DMS79 treated with DMSO at 0.1 percent for 48 hours (cell line): Measurements from ENCODE around the gene DYRK4.
"Not testable (repeated sequence)": the region's sequence is repeated elsewhere in the genome, so short reads cannot be mapped to it uniquely, and the experiment has no call there.

ENCODE experiments used
- DNase-seq: peaks from one replicate; lab custom pipeline; 2025; lab: John Stamatoyannopoulos, UW

Gene DYRK4

GRCh38 chr12:4562034-4562657 lies at the start of gene DYRK4:
DYRK4 (plus strand) TSS chr12:4562208; CDS start chr12:4562246, 38 bp downstream.
- DNase-seq, result no peak

GRCh38 chr12:4518106-4518728 lies 43.8 kb upstream of the DYRK4 start:
- no peak for DNase-seq

GRCh38 chr12:4523443-4523842 lies 38.6 kb upstream of the DYRK4 start:
- not testable (repeated sequence) for DNase-seq

- peak; percentile 17 for DNase-seq
Measured at GRCh38 chr12:4526923-4527546, 35.0 kb upstream of the DYRK4 start.

GRCh38 chr12:4530160-4530559 lies 31.8 kb upstream of the DYRK4 start:
- no peak for DNase-seq

GRCh38 chr12:4530982-4531586 lies 30.9 kb upstream of the DYRK4 start:
- no peak for DNase-seq

GRCh38 chr12:4535092-4535491 lies 26.9 kb upstream of the DYRK4 start:
- DNase-seq, result no peak

- DNase-seq, result no peak
Measured at GRCh38 chr12:4535871-4536270, 26.1 kb upstream of the DYRK4 start.

- DNase-seq, result peak; percentile 94
Measured at GRCh38 chr12:4538207-4539160, 23.5 kb upstream of the DYRK4 start, which contains the start of gene RAD51AP1. RAD51AP1 (plus strand) TSS chr12:4538890; CDS start chr12:4538940, 50 bp downstream.

- DNase-seq, result no peak
Measured at GRCh38 chr12:4539167-4539870, 22.7 kb upstream of the DYRK4 start.

GRCh38 chr12:4540170-4540569 lies 21.8 kb upstream of the DYRK4 start:
- no peak for DNase-seq

GRCh38 chr12:4540638-4541037 lies 21.4 kb upstream of the DYRK4 start:
- DNase-seq, result no peak

GRCh38 chr12:4545195-4545594 lies 16.8 kb upstream of the DYRK4 start:
- DNase-seq, result no peak

- DNase-seq, result no peak
Measured at GRCh38 chr12:4552191-4552590, 9.8 kb upstream of the DYRK4 start.

GRCh38 chr12:4553943-4554342 lies 8.1 kb upstream of the DYRK4 start:
- DNase-seq, result no peak

- no peak for DNase-seq
Measured at GRCh38 chr12:4555804-4556203, 6.2 kb upstream of the DYRK4 start.

GRCh38 chr12:4556735-4557530 lies 5.1 kb upstream of the DYRK4 start:
- DNase-seq, result no peak

GRCh38 chr12:4557586-4557985 lies 4.4 kb upstream of the DYRK4 start:
- DNase-seq, result no peak

GRCh38 chr12:4558171-4558570 lies 3.8 kb upstream of the DYRK4 start:
- no peak for DNase-seq

GRCh38 chr12:4563336-4563735 lies 1.3 kb downstream of the DYRK4 start:
- no peak for DNase-seq
